BJ (cell line): ENCODE results near the gene ALDH3B2. TPM values are rescaled to one million over a fixed set of nuclear protein-coding genes. Genes with fewer than 3 reads are reported as not detected.

Experiments
- CTCF ChIA-PET: fragments of 350-600 bp; formaldehyde crosslinking; extraction: SDS; loops from one replicate; lab custom pipeline; 2021; ENCODE audit warnings: antibody characterized with exemption, inconsistent platforms; lab: Yijun Ruan, JAX
- POLR2A ChIA-PET: fragments of 300-600 bp; sonication (Branson Sonifier 250); formaldehyde crosslinking; extraction: SDS; loops from one replicate; lab custom pipeline; 2021; ENCODE audit warnings: antibody characterized with exemption; lab: Charles Lee
- DNase-seq: peaks from one replicate; pipeline ENCODE4 v3.0.0-alpha.2; 2011; ENCODE audit warnings: low read depth
- H3K27me3 ChIP-seq: 2 replicates; pipeline ENCODE4 v1.6.0; 2011; ENCODE audit warnings: low read length; ENCODE audit not compliant: control insufficient read depth, insufficient read depth
- H3K36me3 ChIP-seq: 2 replicates; pipeline ENCODE4 v1.5.1; 2011; ENCODE audit warnings: low read length; ENCODE audit not compliant: control insufficient read depth, insufficient read depth
- H3K4me3 ChIP-seq: 2 replicates; pipeline ENCODE4 v1.5.1; 2011; ENCODE audit warnings: low read depth, mild to moderate bottlenecking, control low read depth, low read length
- polyA plus RNA-seq: library from polyadenylated mRNA; depleted of rRNA; stranded (reverse); fragments of >200 nt; gene quantifications from 2 replicates; pipeline ENCODE4 v1.2.3, GENCODE V29; 2011
- TF ChIP-seq, protein P1 (sequence below): IDR thresholded peaks from 2 replicates; pipeline ENCODE4 v1.5.1; 2011; ENCODE audit warnings: low read depth, mild to moderate bottlenecking, control low read depth, inconsistent platforms, low read length, moderate library complexity; ENCODE audit not compliant: insufficient read depth

ALDH3B2 gene
- polyA plus RNA-seq, 1 experiment: not detected

DNA sequence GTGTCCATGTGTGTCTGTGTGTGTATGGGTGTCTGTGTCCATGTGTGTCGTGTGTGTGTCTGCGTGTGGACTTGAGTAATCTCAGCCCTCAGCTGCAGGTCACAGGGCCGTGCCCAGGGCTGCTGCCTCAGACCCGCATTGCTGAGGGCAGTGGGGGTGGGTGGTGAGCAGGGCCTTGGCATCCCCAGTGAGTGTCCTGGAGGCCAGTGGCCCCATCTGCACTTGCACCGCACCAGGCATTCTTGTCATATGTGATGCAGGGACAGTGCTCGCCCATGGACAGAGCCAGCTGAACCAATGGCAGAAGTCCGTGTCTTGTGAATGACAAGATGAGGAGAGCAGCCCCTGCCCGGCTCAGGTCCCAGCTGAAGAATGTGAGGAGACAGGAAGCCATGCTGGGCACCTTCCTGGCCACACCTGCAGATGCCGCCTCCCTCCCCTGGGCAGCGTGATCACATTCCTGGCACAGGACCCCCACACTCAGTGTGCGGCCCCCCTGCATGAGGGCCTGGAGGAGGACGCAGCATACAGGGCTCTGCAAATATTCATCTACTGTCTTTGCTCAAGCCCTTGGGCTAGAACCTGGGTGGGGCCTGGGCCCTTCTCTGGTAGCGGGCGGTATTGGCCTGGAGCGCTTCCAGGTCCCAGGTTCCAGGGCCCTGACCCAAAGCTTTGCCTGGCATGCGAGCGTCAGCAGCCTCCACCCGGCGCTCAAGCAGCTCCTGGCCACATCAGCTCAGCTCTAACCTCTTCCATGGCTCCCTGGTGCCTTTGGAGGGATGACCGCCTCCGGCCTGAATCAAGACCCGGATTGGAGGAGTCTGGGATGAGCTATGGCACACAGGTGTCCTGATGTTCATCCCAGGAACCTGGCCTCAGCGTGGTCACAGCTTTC lies 3.9 kb downstream of the ALDH3B2 start:
- POLR2A ChIA-PET: no interaction called here
- no peak for DNase-seq
- H3K27me3 ChIP-seq: peaks cover 5% of the 10 kb centered on the region
- TF ChIP-seq, protein P1, sequence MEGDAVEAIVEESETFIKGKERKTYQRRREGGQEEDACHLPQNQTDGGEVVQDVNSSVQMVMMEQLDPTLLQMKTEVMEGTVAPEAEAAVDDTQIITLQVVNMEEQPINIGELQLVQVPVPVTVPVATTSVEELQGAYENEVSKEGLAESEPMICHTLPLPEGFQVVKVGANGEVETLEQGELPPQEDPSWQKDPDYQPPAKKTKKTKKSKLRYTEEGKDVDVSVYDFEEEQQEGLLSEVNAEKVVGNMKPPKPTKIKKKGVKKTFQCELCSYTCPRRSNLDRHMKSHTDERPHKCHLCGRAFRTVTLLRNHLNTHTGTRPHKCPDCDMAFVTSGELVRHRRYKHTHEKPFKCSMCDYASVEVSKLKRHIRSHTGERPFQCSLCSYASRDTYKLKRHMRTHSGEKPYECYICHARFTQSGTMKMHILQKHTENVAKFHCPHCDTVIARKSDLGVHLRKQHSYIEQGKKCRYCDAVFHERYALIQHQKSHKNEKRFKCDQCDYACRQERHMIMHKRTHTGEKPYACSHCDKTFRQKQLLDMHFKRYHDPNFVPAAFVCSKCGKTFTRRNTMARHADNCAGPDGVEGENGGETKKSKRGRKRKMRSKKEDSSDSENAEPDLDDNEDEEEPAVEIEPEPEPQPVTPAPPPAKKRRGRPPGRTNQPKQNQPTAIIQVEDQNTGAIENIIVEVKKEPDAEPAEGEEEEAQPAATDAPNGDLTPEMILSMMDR: no peak
- H3K36me3 ChIP-seq: no peaks in the 10 kb centered on the region
- CTCF ChIA-PET: interaction anchor here (1.9 kb wide), 1 partner anchor 11 kb away, joined by 11 read pairs; no protein-coding TSS in a partner anchor
- H3K4me3 ChIP-seq: no peak overlapping the region

DNA sequence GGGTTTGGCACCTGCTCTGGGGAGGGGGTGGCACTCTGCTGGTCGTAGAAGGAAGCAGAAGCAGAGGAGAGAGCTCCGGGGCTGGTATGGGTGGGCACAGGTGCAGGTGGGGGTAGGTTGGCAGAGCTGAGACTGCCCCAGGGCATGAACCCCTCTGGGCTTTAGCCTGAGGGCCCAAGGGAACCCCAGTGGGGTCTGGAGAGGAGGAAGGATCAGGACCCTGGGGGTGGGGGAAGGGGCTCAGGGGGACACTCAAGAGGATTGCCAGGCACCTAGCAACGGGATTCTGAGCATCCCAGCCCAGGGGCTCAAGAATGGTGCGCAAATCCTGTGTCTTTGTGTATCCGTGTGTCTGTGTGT lies 6.3 kb downstream of the ALDH3B2 start:
- TF ChIP-seq, protein P1: no peak
- Histone ChIP-seq H3K27me3 (no peaks in the 10 kb centered on the region), H3K36me3 (no peaks in the 10 kb centered on the region), H3K4me3 (no peak overlapping the region)
- no peak for DNase-seq
- ChIA-PET CTCF (interaction anchor here (1.2 to 1.4 kb wide), 2 partner anchors 9 to 38 kb away, joined by 3 to 4 read pairs; no protein-coding TSS in a partner anchor), POLR2A (no interaction called here)

DNA sequence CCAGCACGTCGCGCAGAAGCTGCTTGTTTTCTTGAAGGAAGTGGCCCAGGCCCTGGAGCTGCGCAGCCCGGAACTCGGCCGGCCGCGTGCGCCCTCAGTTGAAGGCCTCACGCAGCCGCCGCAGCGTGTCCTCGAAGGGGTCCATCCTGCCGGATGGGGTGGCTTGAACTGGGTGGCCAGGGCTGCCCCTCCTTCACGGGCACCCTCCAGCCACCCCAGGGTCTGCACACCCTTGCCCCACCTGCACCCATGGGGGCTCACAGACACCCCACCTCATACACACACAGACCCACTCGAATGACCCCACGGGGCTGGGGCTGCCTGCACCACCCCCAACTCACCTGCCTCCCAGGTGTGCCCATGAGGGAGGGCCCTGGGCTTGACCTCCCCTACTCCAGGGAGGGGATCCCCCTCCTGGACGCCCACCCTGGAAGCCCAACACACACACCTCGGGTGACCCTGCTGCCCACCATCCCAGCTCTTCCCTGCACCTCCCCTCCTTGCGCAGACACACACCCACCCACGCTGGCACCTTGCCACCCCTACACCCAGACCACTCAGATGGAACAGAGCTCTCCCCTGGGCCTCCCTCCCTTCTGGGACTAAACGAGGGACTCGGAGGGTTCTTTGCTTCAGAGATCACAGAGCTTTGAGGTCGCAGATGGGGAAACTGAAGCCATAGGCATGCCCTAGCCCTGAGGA lies 6.8 kb downstream of the ALDH3B2 start:
- H3K4me3 ChIP-seq: no peak overlapping the region
- DNase-seq: no peak
- H3K27me3 ChIP-seq: no peaks in the 10 kb centered on the region
- TF ChIP-seq, protein P1: no peak
- ChIA-PET CTCF (interaction anchor here (1.2 to 1.4 kb wide), 3 partner anchors 8 to 37 kb away, joined by 3 to 4 read pairs (median 3); no protein-coding TSS in a partner anchor), POLR2A (no interaction called here)
- no peaks in the 10 kb centered on the region for H3K36me3 ChIP-seq

DNA sequence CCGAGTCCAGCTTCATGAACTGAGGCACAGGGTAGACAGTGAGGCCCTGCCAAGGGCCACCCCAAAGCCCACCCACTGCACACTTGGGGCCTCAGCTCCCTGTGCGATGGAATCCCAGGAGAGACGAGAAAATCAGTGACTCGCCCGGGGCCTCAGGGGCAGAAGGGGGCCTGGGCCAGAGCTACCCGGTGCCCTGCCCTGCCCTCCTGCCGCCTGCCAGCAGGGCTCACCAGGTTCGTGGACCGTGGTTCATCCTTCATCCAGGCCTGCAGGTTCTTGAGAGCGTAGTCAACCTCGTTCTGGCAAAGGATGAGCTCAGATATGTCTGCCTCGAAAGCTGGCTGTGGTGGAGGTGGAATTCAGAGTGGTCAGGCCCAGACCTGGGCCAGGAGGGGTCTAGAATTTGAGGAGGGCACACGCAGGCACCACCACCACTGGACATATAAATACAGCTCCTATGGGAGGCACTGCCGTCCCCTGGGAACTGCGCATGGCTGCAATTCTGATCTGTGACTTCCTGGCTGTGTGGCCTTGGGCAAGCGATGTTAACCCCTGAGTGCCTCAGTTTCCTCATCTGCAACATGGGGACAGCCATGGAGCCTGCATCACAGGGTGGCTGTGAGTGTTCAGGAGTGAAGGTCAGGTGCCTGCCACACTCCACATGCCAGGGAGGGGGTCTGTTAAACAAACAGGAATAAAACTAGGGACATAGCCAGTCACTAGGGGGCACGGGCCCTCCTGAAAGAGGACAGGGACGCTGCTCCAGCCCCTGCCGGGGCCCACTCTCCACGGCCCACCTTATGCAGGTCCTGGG lies 7.5 kb downstream of the ALDH3B2 start:
- TF ChIP-seq, protein P1: no peak
- DNase-seq: no peak
- ChIA-PET CTCF (interaction anchor here (1.2 to 1.4 kb wide), 2 partner anchors 8 to 36 kb away, joined by 3 read pairs; no protein-coding TSS in a partner anchor), POLR2A (no interaction called here)
- Histone ChIP-seq H3K36me3 (no peaks in the 10 kb centered on the region), H3K4me3 (no peak overlapping the region), H3K27me3 (no peaks in the 10 kb centered on the region; the same call in 1 of the 2 replicates)
